HG03066 (cell line): ENCODE data around the gene PAX7.
"Not testable (repeated sequence)": the region's sequence is repeated elsewhere in the genome, so short reads cannot be mapped to it uniquely, and the experiment has no call there.

ENCODE experiments used
- ATAC-seq: cut with Tn5 transposase; IDR thresholded peaks from one replicate; pipeline ENCODE4 v1.9.1; 2021; ENCODE audit warnings: low read depth; ENCODE audit not compliant: unreplicated experiment

PAX7 gene

DNA sequence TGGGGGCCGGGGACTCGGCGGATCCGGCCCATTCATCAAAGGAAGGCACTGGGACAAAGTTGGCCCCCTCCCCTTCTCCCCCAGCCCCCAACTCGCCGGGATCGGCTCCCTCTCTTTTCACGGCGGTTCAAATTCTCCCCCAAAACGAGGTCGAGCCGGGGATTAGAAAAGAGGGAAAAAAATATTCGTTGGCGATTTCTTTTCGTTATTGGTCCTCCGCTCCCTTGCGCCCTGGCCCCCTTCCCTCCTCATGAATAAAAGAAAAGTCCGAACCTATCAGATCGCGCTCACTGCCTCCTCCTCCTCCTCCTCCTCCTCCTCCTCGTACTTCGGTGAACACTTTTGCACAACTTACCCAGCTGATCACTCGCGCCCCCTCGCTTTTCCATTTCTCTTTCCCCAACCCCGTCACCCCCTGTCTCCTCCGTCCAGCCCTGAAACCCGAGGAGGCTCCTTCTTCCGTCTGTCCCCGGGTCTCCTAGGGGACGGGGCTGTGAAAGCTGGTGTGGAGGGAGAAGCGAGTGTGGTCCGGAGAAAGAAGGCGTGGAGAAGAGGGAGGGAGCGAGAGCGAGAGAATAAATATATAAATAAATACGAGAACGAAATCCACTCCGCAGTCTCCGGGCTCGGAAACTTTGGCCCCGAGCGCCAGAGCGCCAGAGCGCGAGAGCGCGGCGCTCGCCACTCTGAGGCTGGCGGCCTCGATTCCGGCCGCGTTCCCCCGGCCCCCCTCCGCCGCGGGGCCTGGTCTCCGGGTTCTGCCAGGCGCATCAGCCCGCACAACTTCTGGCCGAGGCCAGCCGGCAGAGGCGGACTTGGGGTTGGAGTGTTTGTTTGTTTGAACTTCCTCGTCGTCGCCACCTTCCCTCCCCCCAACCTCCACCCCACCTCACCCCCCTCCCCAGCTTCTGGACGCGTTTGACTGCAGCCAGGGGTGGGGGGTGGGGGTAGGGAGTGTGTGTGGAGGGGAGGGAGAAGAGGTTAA is at the start of gene PAX7:
PAX7 (plus strand) TSS at position 336 of the 985 bp plus-strand sequence. CDS start 758 bp downstream, outside the sequence.
- ATAC-seq, result no peak

- ATAC-seq, result no peak
These were observed 49.2 kb upstream of the PAX7 start for GRCh38 chr1:18581420-18581880.

- ATAC-seq, result no peak
These were observed 47.8 kb upstream of the PAX7 start for GRCh38 chr1:18582890-18583289.

DNA sequence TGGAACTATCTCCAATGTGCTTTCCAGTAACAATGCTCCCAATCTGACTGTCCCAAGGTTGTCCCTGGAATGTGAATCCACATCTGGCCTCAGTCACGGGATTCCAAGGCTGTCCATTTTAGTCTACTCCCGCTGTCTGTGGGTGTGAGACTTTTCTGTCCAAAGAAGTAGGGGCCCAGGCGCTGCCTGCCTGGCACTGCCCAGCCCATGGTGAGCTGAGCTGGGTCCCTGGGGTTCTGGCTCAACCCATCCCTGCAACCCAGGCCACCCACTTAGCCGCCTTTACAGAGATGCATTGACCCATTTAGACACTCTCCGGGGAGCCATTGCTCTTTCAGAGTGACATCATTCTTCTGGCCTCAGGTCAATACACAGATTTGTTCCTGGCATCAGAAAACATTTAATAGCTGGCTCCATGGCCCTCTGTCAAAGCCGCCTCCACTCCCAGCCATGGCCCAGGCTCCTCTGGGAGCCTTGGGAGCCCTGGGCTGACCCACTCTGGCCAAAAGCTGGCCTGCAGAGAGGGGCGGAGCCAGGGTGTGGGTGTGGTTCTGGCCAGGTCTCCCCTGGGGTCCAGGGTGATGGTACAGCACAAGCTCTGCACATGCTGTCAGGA is 47.2 kb upstream of the PAX7 start:
- ATAC-seq, result no peak

GRCh38 chr1:18586016-18586415 is 44.6 kb upstream of the PAX7 start:
- ATAC-seq, result not testable (repeated sequence)

- ATAC-seq, result no peak
These were observed 42.6 kb upstream of the PAX7 start for GRCh38 chr1:18588093-18588492.

DNA sequence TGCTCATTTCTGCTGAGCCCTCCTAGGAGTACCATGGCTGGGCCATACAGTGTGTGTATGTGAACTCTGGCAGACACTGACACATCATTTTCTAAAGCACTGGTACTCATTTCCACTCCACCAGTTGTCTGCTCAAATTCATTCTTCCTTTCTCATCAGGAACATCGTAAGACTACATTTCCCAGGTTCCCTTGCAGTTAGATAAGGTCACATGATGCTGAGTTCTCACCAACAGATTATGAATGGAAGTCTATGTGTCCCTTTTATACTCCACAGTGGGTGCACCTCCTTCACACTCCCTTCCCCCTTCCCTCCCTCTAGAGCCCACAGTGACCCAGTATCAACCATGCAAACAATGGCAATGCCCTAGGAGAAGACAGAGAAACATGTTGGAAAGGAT is 38.3 kb upstream of the PAX7 start:
- no peak for ATAC-seq

DNA sequence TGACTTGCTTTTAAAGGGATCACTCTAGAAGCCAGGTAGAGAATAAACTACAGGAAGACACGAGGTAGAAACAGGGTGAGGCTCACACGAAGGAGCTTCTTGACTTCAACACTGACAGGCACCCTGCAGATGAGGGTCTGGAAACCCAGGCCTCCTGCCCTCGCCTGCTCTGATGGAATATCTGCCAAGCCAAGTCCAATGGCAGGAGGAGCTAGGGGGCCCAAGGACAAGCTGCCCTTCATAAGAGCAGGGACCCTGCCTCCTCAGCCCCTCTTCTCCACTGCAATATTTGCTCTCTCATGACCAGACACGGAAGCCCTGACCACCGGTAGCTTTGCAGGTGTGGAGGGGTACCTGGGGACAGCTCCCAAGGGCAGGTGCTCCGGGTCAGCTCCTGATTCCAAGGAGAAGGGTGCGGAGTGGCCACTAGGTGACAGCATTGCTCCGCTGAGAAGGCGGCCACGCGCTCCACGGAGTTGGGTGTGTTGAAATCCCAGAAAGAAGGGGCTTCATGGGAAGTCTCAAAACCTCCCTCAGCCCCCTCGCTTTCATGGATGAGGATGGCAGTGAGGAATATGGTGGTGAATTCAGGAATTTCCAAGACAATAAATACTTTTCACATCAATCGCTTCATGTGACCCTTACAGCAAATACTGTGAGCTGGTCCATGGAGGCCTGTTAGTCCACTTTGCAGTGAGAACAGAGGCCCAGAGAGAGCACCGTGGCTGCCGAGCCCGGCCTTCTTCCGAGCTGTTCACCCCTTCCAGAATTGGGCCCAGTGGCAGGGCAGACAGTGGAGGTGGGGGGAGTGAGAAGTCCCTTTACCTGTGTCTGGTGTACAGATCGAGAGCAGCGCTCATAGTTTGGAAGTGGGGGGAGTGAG is 33.2 kb upstream of the PAX7 start:
- no peak for ATAC-seq

DNA sequence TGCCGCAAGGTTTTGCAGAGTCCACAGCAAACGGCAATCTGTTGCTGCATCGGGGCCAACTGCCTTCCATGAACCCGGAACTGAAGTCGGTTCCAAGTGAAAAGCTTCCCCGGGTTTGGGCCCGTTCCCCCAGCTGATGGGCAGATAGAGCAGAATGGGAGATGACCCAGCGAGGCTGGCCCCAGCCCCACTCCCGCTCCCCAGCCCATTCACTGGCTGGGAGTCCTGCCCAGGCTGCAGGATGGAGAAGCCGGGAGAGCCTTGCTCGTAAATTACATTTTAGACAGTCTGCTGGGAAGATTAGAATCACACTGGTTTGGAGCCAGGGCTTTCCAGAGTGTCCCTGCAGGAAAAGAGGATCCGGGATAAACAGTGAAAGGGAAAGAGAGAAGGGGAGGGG is 31.6 kb upstream of the PAX7 start:
- ATAC-seq, result no peak

GRCh38 chr1:18599704-18600103 is 30.9 kb upstream of the PAX7 start:
- ATAC-seq, result no peak

- no peak for ATAC-seq
These were observed 28.0 kb upstream of the PAX7 start for GRCh38 chr1:18602533-18603211.

- no peak for ATAC-seq
These were observed 27.3 kb upstream of the PAX7 start for GRCh38 chr1:18603212-18603852.

GRCh38 chr1:18606443-18607288 is 24.0 kb upstream of the PAX7 start:
- ATAC-seq, result no peak

DNA sequence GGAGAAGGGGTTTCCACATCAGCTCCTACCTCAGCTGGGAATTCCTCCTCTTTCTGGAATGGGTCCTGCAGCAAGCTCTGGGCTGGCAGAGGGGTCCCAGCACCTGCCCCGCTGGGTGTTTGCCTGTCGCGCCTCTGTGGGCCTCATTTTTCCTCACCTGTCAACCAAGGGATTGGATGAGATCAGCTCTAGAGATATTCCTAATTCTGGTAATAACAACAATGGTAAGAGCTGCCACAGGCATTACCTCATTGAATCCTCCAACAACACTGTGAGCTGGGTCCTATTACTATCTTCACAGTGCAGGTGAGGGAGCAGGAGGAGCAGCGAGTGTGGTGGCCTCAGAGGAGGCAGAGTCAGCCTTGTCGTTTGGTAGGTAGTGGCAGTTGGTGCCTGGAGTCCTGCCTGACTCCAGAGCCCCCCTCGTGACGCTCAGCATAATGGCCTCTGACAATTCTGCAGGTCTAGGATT is 23.3 kb upstream of the PAX7 start:
- no peak for ATAC-seq

DNA sequence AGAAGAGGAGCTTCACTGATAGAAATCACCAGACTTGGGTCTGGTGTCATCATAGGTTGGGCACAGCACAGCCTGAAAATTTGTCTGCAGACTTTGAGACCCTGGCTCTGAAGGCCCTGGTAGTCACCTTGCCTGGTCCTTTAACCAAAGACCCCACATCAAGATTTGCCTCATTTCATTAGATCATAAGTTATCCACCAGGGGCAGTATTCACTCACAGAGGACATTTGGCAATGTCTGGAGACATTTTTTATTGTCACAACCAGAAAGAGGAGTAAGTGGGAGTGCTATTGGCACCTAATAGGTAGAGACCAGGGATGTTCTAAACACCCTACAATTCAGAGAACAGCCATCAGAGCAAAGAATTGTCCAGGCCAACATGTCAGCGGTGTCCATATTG is 22.1 kb upstream of the PAX7 start:
- ATAC-seq, result no peak

GRCh38 chr1:18611311-18611710 is 19.3 kb upstream of the PAX7 start:
- ATAC-seq, result no peak

- ATAC-seq, result no peak
These were observed 18.6 kb upstream of the PAX7 start for GRCh38 chr1:18612073-18612472.

GRCh38 chr1:18614069-18614735 is 16.4 kb upstream of the PAX7 start:
- no peak for ATAC-seq
